Prostate gland (tissue), 2 donors: ENCODE data around the gene SNX9. TPM values are rescaled to one million over a fixed set of nuclear protein-coding genes. Genes with fewer than 3 reads are reported as not detected.

Experiments used
- DNase-seq: peaks from one replicate; pipeline ENCODE4 v3.0.0-alpha.2; 2019; ENCODE audit warnings: low spot score
- H3K27ac ChIP-seq, 2 donors: fragments of 200-600 bp; sonication (generic); 2 replicates each; pipeline ENCODE4 v1.5.1; 2017 to 2019
- H3K27me3 ChIP-seq: fragments of 200-600 bp; sonication (generic); replicated peaks from 2 replicates; pipeline ENCODE4 v1.5.1; 2019; ENCODE audit not compliant: insufficient read depth
- H3K36me3 ChIP-seq, 2 donors: fragments of 200-600 bp; sonication (generic); 1 replicate in 1 of 2; 2 replicates in 1 of 2; pipeline versions ENCODE4 v1.5.1 to v1.8.1; 2017 to 2019
- H3K4me1 ChIP-seq: fragments of 200-600 bp; sonication (generic); replicated peaks from 2 replicates; pipeline ENCODE4 v1.5.1; 2019
- H3K4me3 ChIP-seq, 2 donors: fragments of 200-600 bp; sonication (generic); 2 replicates each; pipeline ENCODE4 v1.5.1; 2017 to 2019
- H3K9me3 ChIP-seq: fragments of 200-600 bp; sonication (generic); 2 replicates; pipeline ENCODE4 v1.5.1; 2017
- POLR2A ChIP-seq: fragments of 450-650 bp; IDR thresholded peaks from one replicate; pipeline ENCODE4 v1.6.1; 2016; ENCODE audit warnings: antibody characterized with exemption, mild to moderate bottlenecking
- POLR2AphosphoS5 ChIP-seq: sonication (generic); formaldehyde crosslinking; IDR thresholded peaks from one replicate; pipeline ENCODE4 v1.6.1; 2017; ENCODE audit warnings: antibody characterized with exemption
- WGBS: methylation state at CpG from one replicate; pipeline ENCODE4 v1.1.5; 2018; 5-methylcytosine and 5-hydroxymethylcytosine counted together
- intact Hi-C: fragments of 100-400 bp; cut with DNase I; formaldehyde crosslinking; loops from one replicate; pipeline ENCODE4 v1.14.2; 2022
- total RNA-seq, 2 donors: library from RNA; depleted of rRNA; stranded (reverse); fragments of >200 nt; gene quantifications; one replicate each; pipeline ENCODE4 v1.1.0, GENCODE V29; 2016
- TF ChIP-seq, protein P1 (sequence below), 4 experiments: fragments of 200-600 bp in 2 of 4; fragments of 450-650 bp in 2 of 4; sonication (generic) in 2 of 4; IDR thresholded peaks; 1 replicate in 3 of 4; 2 replicates in 1 of 4; pipeline ENCODE4 v1.5.1; 2016 to 2019; ENCODE audit warnings: antibody characterized with exemption in 4 of 4, mild to moderate bottlenecking in 2 of 4, moderate library complexity in 2 of 4

The SNX9 gene
- total RNA-seq, 2 donors from 2014 or later: 39.2 to 40.6 TPM

DNA sequence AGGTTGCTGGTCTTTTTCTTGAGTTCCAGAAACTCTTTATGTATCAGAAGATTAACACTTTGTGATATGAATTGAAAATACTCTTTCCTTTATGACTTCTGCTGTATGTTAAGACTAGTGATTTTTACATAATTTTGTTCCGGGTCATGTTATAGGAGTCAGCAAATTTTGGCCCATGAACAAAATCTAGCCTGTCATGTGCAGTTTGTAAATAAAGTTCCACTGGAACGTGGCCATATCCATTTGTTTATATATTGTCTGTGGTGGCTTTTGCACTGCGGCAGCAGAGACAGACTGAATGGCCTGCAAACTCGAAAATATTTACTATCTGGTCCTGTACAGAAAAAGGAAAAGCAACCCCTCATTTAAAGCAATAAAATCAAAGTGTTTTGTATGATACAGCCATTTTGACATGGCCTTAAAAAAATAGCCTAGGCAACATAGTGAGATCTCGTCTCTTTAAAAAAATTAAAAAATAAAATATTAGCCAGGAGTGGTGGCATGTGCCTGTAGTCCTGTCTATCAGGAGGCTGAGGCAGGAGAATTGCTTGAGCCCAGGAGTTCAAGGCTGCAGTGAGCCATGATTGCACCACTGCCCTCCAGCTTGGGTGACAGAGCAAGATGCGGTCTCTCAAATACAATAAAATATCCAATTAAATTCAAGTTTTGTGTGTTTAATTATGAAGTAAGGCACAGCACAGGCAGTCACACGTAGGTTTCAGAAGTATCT, 36.9 kb downstream of the SNX9 start:
- Histone ChIP-seq H3K9me3 (no peaks in the 10 kb centered on the region), H3K27ac (no peak overlapping the region), H3K36me3 (no peaks in the 10 kb centered on the region), H3K4me3 (no peak overlapping the region), H3K27me3 (no peaks in the 10 kb centered on the region), H3K4me1 (no peaks in the 10 kb centered on the region)
- TF ChIP-seq POLR2AphosphoS5 (no peak), POLR2A (no peak)
- TF ChIP-seq, protein P1, sequence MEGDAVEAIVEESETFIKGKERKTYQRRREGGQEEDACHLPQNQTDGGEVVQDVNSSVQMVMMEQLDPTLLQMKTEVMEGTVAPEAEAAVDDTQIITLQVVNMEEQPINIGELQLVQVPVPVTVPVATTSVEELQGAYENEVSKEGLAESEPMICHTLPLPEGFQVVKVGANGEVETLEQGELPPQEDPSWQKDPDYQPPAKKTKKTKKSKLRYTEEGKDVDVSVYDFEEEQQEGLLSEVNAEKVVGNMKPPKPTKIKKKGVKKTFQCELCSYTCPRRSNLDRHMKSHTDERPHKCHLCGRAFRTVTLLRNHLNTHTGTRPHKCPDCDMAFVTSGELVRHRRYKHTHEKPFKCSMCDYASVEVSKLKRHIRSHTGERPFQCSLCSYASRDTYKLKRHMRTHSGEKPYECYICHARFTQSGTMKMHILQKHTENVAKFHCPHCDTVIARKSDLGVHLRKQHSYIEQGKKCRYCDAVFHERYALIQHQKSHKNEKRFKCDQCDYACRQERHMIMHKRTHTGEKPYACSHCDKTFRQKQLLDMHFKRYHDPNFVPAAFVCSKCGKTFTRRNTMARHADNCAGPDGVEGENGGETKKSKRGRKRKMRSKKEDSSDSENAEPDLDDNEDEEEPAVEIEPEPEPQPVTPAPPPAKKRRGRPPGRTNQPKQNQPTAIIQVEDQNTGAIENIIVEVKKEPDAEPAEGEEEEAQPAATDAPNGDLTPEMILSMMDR (IDR thresholded peaks at IDR 0.05): no peak
- 51% methylated on average over 7 of the region's 7 CpGs for WGBS
- no peak for DNase-seq
- intact Hi-C loops: no loop called here

GRCh38 chr6:157860505-157860991, 37.5 kb downstream of the SNX9 start:
- Histone ChIP-seq H3K4me3 (no peak overlapping the region), H3K9me3 (no peaks in the 10 kb centered on the region), H3K27ac (no peak overlapping the region), H3K27me3 (no peaks in the 10 kb centered on the region), H3K36me3 (no peaks in the 10 kb centered on the region), H3K4me1 (no peaks in the 10 kb centered on the region)
- no peak for DNase-seq
- intact Hi-C loops: no loop called here
- no peak for TF ChIP-seq POLR2A
- TF ChIP-seq, protein P1 (IDR thresholded peaks at IDR 0.05): no peak
- WGBS: 15% methylated on average over 4 of the region's 4 CpGs

DNA sequence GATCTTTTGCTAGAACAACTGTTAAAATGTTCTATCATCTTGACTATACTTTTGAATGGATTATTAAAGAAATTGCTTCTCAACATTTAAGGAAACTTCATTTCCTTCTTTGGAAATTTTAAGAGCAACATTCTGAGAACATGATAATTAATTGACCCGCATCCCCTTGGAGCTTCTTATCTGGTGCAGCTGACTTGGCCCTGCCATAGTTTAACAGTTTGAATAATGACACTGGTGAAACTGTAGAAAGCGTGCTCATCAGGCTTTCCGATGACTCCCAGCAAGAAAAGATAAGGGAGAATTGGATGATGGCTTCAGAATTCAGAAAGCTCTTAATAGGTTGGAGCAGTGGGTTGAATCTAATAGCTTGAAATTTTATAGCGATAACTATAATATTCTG, 38.1 kb downstream of the SNX9 start:
- Histone ChIP-seq H3K27ac (no peak overlapping the region), H3K27me3 (no peaks in the 10 kb centered on the region), H3K36me3 (no peaks in the 10 kb centered on the region), H3K9me3 (no peaks in the 10 kb centered on the region), H3K4me3 (no peak overlapping the region), H3K4me1 (no peaks in the 10 kb centered on the region)
- no peak for DNase-seq
- 76% methylated on average over 4 of the region's 4 CpGs for WGBS
- intact Hi-C loops: no loop called here
- TF ChIP-seq, protein P1 (IDR thresholded peaks at IDR 0.05): no peak
- TF ChIP-seq POLR2AphosphoS5: no peak

GRCh38 chr6:157861814-157862213, 38.8 kb downstream of the SNX9 start:
- WGBS: 82% methylated on average over 3 of the region's 3 CpGs
- no peak overlapping the region for H3K27ac ChIP-seq

More at GRCh38 chr6:157861814-157862213, 38.8 kb downstream of the SNX9 start:
- H3K4me3 ChIP-seq: no peak overlapping the region
- no peaks in the 10 kb centered on the region for H3K36me3 ChIP-seq
- TF ChIP-seq POLR2A: no peak
- no peak for TF ChIP-seq POLR2AphosphoS5
- TF ChIP-seq, protein P1 (IDR thresholded peaks at IDR 0.05): no peak
- H3K9me3 ChIP-seq: no peaks in the 10 kb centered on the region
- H3K4me1 ChIP-seq: no peaks in the 10 kb centered on the region
- no peaks in the 10 kb centered on the region for H3K27me3 ChIP-seq
- no peak for DNase-seq
- intact Hi-C loops: no loop called here
